ENCODE data around the gene CACNA1F. TPM values are rescaled to one million over a fixed set of nuclear protein-coding genes. Genes with fewer than 3 reads are reported as not detected.

CACNA1F gene
- total and polyA plus RNA-seq, 12 donors = 0.03 to 0.42 (median 0.11) TPM; not detected in 4

DNA sequence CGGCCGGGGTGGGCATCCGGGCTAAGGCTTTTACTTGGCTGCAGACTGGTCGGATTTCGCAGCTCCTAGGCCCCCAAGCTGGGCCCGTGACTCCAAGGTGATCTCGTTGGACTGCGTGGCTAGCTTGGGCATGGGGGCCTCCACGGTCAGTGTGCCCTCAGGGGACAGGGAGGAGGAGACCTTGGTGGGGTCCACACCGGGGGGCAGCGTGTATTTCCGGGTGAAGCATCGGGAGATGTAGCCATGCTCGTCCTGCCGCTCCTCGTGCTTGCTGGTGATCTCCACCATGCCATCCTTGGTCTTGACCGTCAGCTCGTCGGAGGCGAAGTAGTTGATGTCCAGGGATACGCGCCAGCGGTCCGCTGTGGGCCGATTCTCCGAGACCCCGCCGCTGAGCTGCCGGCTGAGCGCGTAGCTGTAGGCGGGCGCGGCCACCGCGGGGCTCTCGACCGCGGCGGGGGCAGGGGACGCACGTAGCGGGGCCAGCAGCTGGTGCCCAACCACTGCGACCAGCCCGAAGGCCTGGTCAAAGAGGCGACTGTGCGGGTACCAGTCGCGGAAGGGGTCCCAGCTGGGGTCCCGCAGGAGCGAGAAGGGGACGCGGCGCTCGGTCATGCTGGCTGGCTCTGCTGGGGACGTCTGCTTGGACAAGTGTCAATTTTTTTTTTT lies 881 bp upstream of the CACNA1F start:
- TF ChIP-seq, protein P1, sequence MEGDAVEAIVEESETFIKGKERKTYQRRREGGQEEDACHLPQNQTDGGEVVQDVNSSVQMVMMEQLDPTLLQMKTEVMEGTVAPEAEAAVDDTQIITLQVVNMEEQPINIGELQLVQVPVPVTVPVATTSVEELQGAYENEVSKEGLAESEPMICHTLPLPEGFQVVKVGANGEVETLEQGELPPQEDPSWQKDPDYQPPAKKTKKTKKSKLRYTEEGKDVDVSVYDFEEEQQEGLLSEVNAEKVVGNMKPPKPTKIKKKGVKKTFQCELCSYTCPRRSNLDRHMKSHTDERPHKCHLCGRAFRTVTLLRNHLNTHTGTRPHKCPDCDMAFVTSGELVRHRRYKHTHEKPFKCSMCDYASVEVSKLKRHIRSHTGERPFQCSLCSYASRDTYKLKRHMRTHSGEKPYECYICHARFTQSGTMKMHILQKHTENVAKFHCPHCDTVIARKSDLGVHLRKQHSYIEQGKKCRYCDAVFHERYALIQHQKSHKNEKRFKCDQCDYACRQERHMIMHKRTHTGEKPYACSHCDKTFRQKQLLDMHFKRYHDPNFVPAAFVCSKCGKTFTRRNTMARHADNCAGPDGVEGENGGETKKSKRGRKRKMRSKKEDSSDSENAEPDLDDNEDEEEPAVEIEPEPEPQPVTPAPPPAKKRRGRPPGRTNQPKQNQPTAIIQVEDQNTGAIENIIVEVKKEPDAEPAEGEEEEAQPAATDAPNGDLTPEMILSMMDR (IDR thresholded peaks at IDR 0.05) = no peak
- Histone ChIP-seq H3K4me3 (peak overlapping the region in 3 of 10 donors; percentile 18 to 28 (median 25)), H3K9me3 (peaks cover 0 to 11% (median 0%) of the 10 kb centered on the region in 11 donors), H3K27ac (no peak overlapping the region), H3K36me3 (no peaks in the 10 kb centered on the region), H3K4me1 (peaks cover 0 to 29% (median 0%) of the 10 kb centered on the region in 9 donors), H3K27me3 (no peaks in the 10 kb centered on the region)
- DNase-seq (no peak), ATAC-seq (no peak)
- intact Hi-C loops (cut with DNase I) = no loop called here
- 33 to 40% methylated on average over 30 to 56 of the region's 56 CpGs for WGBS, 2 donors

DNA sequence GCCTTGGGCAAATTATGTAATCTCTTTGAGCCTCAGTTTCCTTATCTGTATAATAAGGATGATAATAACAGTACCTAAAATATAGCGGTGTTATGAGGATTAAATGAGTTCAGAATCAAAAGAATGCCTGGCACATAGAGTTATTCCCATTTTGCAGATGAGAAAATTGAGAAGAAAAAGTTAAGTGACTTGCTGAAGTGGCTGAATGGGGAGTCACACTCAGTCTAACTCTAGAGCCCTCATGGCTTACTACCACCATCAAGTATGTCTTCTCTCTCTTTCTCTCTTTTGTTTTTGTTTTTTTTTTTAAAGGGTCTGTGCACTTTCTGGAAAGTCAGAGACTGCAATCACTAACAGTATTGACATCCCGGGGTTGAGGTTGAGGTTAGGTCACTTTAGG lies 615 bp downstream of the CACNA1F start:
- ATAC-seq (no peak), DNase-seq (no peak)
- 89 to 93% methylated on average over 2 of the region's 2 CpGs for WGBS, 2 donors
- H3K4me3 ChIP-seq = no peak overlapping the region
- H3K9me3 ChIP-seq = peaks cover 0 to 12% (median 0%) of the 10 kb centered on the region in 11 donors
- H3K36me3 ChIP-seq = no peaks in the 10 kb centered on the region
- no peaks in the 10 kb centered on the region for H3K27me3 ChIP-seq
- peaks cover 0 to 17% (median 0%) of the 10 kb centered on the region in 9 donors for H3K4me1 ChIP-seq
- no peak overlapping the region for H3K27ac ChIP-seq
- intact Hi-C loops (cut with DNase I) = no loop called here
- TF ChIP-seq, protein P1 (IDR thresholded peaks at IDR 0.05) = no peak

- DNase-seq (no peak), ATAC-seq (no peak)
- H3K27ac ChIP-seq = peak overlapping the region in 1 of 10 donors; percentile 61
- no peaks in the 10 kb centered on the region for H3K27me3 ChIP-seq
- H3K36me3 ChIP-seq = no peaks in the 10 kb centered on the region
- intact Hi-C loops (cut with DNase I) = no loop called here
- H3K9me3 ChIP-seq = peaks cover 0 to 12% (median 0%) of the 10 kb centered on the region in 11 donors
- peaks cover 0 to 7% (median 0%) of the 10 kb centered on the region in 9 donors for H3K4me1 ChIP-seq
- WGBS, 2 donors = 96 to 97% methylated on average over 10 of the region's 10 CpGs
- H3K4me3 ChIP-seq = peak overlapping the region in 1 of 10 donors; percentile 45
- TF ChIP-seq, protein P1 (IDR thresholded peaks at IDR 0.05) = no peak
These were observed 1.7 kb downstream of the CACNA1F start for GRCh38 chrX:49231333-49232000.

DNA sequence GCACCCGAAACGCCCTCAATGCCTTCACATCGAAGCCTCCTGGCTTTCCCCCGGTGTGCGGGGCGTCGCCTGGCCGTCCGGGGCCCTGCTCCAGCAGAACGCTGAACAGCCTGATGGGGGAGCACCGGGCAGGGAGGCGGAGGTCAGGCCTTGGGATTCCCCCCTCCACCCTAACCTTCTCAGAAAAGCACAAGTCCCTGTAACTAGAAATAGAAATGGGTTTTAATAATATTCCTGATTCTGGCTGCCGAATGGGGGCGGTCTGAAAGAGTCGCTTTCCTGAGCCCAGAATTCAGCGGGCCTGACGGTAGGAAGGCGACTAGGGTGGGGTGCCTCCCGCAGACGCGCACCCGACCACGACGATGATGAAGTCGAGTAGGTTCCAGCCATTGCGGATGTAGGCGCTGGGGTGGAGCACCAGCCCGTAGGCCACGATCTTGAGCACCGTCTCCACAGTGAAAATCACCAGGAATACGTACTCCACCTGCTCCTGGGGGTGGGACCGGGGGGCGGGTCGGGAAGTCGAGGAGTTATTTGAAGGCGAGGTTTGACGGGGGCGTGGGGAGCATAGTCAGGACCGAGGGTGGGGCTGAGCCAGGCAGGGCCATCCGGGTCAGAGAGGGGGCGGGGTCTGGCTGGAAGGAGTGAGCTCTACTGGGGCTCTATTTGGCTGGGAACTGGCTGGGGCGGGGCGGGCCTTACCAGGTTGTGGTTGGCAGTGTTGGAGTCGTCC lies 2.5 kb downstream of the CACNA1F start:
- no peaks in the 10 kb centered on the region for H3K27me3 ChIP-seq
- H3K9me3 ChIP-seq = peaks cover 0 to 12% (median 0%) of the 10 kb centered on the region in 11 donors
- intact Hi-C loops (cut with DNase I) = no loop called here
- TF ChIP-seq, protein P1 (IDR thresholded peaks at IDR 0.05) = peak in 4 of 9 donors; percentile 24 to 32 (median 28)
- peaks cover 0 to 4% (median 0%) of the 10 kb centered on the region in 9 donors for H3K4me1 ChIP-seq
- peak overlapping the region in 9 of 10 donors; percentile 6 to 50 (median 44) for H3K4me3 ChIP-seq
- DNase-seq (peak; percentile 46 to 67), ATAC-seq (peak; percentile 34 to 67 (median 60))
- 4 to 7% methylated on average over 32 to 44 of the region's 44 CpGs for WGBS, 2 donors
- H3K36me3 ChIP-seq = no peaks in the 10 kb centered on the region
- peak overlapping the region in 4 of 10 donors; percentile 12 to 61 (median 44) for H3K27ac ChIP-seq

Data from heart right ventricle (tissue), 16 donors.